Measurements from ENCODE around the gene PAX7. TPM values are rescaled to one million over a fixed set of nuclear protein-coding genes. Genes with fewer than 3 reads are reported as not detected.

PAX7 gene
- total and polyA plus RNA-seq, 2 experiments from 2014 or later, result 0.03 TPM; not detected in 1

DNA sequence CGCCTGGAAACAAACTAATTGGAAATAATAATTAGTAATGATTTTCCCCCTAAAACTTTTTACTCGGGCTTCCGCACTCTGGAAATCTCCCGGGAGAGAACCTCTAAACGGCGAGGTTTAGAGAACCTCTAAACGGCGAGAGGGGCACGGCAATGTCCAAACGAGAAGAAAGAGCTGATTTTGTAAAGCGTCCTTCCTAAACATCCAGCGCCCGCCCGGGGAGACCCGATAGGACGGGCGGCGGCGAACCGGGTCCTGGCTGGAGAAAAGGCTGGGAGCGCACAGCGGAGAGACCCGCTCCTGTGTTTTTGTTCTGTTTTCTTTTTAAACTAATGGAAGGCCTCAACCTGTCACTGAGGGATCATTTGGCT is 1.6 kb downstream of the PAX7 start:
- Mint-ChIP-seq H3K36me3 (ENCODE audit: low read depth) (no peaks in the 10 kb centered on the region; the same call in 2 of the 3 replicates), H3K9me3 (peaks cover 3% of the 10 kb centered on the region), H3K27me3 (ENCODE audit: insufficient read depth, low read depth, poor library complexity) (peaks cover 98% of the 10 kb centered on the region), H3K27ac (no peak overlapping the region), H3K4me3 (peak overlapping the region; percentile 66), H3K4me1 (peaks cover 66% of the 10 kb centered on the region)
- Histone ChIP-seq H3K9me2 (ENCODE audit: insufficient read depth) (no peaks in the 10 kb centered on the region), H3F3A (replicated peaks; ENCODE audit: low read depth) (peaks cover 36% of the 10 kb centered on the region), H3K27ac (ENCODE audit: low read depth) (no peak overlapping the region), H4K20me1 (replicated peaks; ENCODE audit: insufficient read depth) (peaks cover 11% of the 10 kb centered on the region), H3K36me3 (ENCODE audit: insufficient read depth) (no peaks in the 10 kb centered on the region), H3K4me1 (ENCODE audit: insufficient read depth) (peaks cover 50% of the 10 kb centered on the region), H3K4me3 (peak overlapping the region; percentile 76), H3K4me2 (peak overlapping the region; percentile 99), H3K79me2 (replicated peaks; ENCODE audit: insufficient read depth) (no peaks in the 10 kb centered on the region), H3K27me3 (ENCODE audit: insufficient read depth) (peaks cover 99% of the 10 kb centered on the region), H2AFZ (no peak overlapping the region)
- ATAC-seq (no peak), DNase-seq (ENCODE audit: low spot score) (peak; percentile 70)
- TF ChIP-seq NANOG (IDR thresholded peaks at IDR 0.05; ENCODE audit: borderline replicate concordance), result no peak
- TF ChIP-seq, protein P1, sequence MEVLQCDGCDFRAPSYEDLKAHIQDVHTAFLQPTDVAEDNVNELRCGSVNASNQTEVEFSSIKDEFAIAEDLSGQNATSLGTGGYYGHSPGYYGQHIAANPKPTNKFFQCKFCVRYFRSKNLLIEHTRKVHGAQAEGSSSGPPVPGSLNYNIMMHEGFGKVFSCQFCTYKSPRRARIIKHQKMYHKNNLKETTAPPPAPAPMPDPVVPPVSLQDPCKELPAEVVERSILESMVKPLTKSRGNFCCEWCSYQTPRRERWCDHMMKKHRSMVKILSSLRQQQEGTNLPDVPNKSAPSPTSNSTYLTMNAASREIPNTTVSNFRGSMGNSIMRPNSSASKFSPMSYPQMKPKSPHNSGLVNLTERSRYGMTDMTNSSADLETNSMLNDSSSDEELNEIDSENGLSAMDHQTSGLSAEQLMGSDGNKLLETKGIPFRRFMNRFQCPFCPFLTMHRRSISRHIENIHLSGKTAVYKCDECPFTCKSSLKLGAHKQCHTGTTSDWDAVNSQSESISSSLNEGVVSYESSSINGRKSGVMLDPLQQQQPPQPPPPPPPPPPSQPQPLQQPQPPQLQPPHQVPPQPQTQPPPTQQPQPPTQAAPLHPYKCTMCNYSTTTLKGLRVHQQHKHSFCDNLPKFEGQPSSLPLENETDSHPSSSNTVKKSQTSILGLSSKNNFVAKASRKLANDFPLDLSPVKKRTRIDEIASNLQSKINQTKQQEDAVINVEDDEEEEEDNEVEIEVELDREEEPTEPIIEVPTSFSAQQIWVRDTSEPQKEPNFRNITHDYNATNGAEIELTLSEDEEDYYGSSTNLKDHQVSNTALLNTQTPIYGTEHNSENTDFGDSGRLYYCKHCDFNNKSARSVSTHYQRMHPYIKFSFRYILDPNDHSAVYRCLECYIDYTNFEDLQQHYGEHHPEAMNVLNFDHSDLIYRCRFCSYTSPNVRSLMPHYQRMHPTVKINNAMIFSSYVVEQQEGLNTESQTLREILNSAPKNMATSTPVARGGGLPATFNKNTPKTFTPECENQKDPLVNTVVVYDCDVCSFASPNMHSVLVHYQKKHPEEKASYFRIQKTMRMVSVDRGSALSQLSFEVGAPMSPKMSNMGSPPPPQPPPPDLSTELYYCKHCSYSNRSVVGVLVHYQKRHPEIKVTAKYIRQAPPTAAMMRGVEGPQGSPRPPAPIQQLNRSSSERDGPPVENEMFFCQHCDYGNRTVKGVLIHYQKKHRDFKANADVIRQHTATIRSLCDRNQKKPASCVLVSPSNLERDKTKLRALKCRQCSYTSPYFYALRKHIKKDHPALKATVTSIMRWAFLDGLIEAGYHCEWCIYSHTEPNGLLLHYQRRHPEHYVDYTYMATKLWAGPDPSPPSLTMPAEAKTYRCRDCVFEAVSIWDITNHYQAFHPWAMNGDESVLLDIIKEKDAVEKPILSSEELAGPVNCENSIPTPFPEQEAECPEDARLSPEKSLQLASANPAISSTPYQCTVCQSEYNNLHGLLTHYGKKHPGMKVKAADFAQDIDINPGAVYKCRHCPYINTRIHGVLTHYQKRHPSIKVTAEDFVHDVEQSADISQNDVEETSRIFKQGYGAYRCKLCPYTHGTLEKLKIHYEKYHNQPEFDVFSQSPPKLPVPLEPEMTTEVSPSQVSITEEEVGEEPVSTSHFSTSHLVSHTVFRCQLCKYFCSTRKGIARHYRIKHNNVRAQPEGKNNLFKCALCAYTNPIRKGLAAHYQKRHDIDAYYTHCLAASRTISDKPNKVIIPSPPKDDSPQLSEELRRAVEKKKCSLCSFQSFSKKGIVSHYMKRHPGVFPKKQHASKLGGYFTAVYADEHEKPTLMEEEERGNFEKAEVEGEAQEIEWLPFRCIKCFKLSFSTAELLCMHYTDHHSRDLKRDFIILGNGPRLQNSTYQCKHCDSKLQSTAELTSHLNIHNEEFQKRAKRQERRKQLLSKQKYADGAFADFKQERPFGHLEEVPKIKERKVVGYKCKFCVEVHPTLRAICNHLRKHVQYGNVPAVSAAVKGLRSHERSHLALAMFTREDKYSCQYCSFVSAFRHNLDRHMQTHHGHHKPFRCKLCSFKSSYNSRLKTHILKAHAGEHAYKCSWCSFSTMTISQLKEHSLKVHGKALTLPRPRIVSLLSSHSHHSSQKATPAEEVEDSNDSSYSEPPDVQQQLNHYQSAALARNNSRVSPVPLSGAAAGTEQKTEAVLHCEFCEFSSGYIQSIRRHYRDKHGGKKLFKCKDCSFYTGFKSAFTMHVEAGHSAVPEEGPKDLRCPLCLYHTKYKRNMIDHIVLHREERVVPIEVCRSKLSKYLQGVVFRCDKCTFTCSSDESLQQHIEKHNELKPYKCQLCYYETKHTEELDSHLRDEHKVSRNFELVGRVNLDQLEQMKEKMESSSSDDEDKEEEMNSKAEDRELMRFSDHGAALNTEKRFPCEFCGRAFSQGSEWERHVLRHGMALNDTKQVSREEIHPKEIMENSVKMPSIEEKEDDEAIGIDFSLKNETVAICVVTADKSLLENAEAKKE (CRISPR knock-in tag; IDR thresholded peaks at IDR 0.05), result no peak
- TF ChIP-seq CREB1 (CRISPR knock-in tag; IDR thresholded peaks at IDR 0.05; ENCODE audit: low read depth), result no peak
- TF ChIP-seq EZH2phosphoT487 (IDR thresholded peaks at IDR 0.05; ENCODE audit: unreplicated experiment), result peak; percentile 98
- TF ChIP-seq EZH2 (IDR thresholded peaks at IDR 0.05; ENCODE audit: low read depth, unreplicated experiment), result peak; percentile 100

DNA sequence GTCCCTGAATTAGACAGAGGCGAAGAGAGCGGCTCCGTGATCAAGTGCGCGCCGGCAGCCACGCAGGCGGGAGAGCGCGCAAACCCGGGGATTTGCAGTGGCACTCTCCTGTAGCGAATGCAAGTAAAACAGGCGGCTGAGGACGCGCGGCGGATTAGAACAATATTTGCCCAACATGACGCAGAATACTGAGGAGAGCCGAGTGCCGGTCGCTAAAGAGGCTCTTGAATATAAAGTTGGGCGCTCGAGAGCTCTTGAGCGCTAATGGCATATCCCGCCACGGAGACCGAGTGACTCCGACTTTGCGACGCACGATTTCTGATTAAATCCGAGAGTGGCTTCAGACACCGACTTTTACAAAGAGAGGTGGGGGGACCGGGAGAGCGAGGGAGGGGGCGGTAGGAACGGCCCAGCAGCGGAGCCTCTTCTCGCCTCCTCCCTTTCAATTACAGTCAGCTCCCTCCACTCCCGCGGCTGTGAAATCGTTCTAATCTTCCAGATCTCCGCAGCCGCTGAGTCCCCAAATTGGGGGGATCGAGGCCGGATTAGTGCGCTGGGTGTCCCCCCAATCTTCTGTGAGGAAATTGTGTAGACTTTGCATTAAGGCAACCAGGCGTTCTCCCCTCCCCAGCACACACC is 2.3 kb downstream of the PAX7 start:
- peaks cover 50% of the 10 kb centered on the region for H3K4me1 ChIP-seq (ENCODE audit: insufficient read depth)
- Mint-ChIP-seq H3K36me3 (ENCODE audit: low read depth) (no peaks in the 10 kb centered on the region; the same call in 2 of the 3 replicates), H3K4me3 (peak overlapping the region; percentile 66), H3K4me1 (peaks cover 64% of the 10 kb centered on the region), H3K9me3 (peaks cover 3% of the 10 kb centered on the region), H3K27me3 (ENCODE audit: insufficient read depth, low read depth, poor library complexity) (peaks cover 98% of the 10 kb centered on the region), H3K27ac (no peak overlapping the region)
- H3K4me2 ChIP-seq, result peak overlapping the region; percentile 74
- peak; percentile 61 for DNase-seq (ENCODE audit: low spot score)
- H3K9me2 ChIP-seq (ENCODE audit: insufficient read depth), result no peaks in the 10 kb centered on the region
- H3K27ac ChIP-seq (ENCODE audit: low read depth), result no peak overlapping the region
- ATAC-seq, result no peak
- no peaks in the 10 kb centered on the region for H3K79me2 ChIP-seq (replicated peaks; ENCODE audit: insufficient read depth)
- H3K36me3 ChIP-seq (ENCODE audit: insufficient read depth), result no peaks in the 10 kb centered on the region
- H4K20me1 ChIP-seq (replicated peaks; ENCODE audit: insufficient read depth), result peaks cover 12% of the 10 kb centered on the region
- peak overlapping the region; percentile 47 for H3K4me3 ChIP-seq
- TF ChIP-seq ZNF331 (CRISPR knock-in tag; IDR thresholded peaks at IDR 0.05; ENCODE audit: low read depth) (no peak), EZH2 (IDR thresholded peaks at IDR 0.05; ENCODE audit: low read depth, unreplicated experiment) (peak; percentile 100), EZH2phosphoT487 (IDR thresholded peaks at IDR 0.05; ENCODE audit: unreplicated experiment) (peak; percentile 100)
- H3F3A ChIP-seq (replicated peaks; ENCODE audit: low read depth), result peaks cover 43% of the 10 kb centered on the region
- H2AFZ ChIP-seq, result no peak overlapping the region
- peaks cover 99% of the 10 kb centered on the region for H3K27me3 ChIP-seq (ENCODE audit: insufficient read depth)
